Activated T-helper 2 cell treated with anti-CD3 and anti-CD28 coated beads, Interferon-gamma antibody, Interleukin-2, Interleukin-4, amounts not matched to agents 10 μg/mL and 5 μg/mL and 100 μg/mL, durations not matched to agents 14 hours and 24 hours and 36 hours (primary cell): ENCODE measurements around the gene PRICKLE3. TPM values are rescaled to one million over a fixed set of nuclear protein-coding genes. Genes with fewer than 3 reads are reported as not detected.

Experiments
- DNase-seq: peaks from one replicate; pipeline ENCODE4 v3.0.0; 2021; ENCODE audit warnings: low spot score
- H3K27ac Mint-ChIP-seq: one replicate; pipeline ENCODE4 v1.8.0; 2021; ENCODE audit warnings: mixed read lengths
- H3K27me3 Mint-ChIP-seq: one replicate; pipeline ENCODE4 v1.8.0; 2021; ENCODE audit warnings: low read depth, mixed read lengths
- H3K36me3 Mint-ChIP-seq: one replicate; pipeline ENCODE4 v1.8.0; 2021; ENCODE audit warnings: low read depth, mixed read lengths
- H3K4me1 Mint-ChIP-seq: one replicate; pipeline ENCODE4 v1.8.0; 2021; ENCODE audit warnings: low read depth, mixed read lengths
- H3K4me3 Mint-ChIP-seq: one replicate; pipeline ENCODE4 v1.8.0; 2021; ENCODE audit warnings: low read depth, mild to moderate bottlenecking, moderate library complexity, mixed read lengths
- H3K9me3 Mint-ChIP-seq: one replicate; pipeline ENCODE4 v1.8.0; 2021; ENCODE audit warnings: mixed read lengths
- intact Hi-C: fragments of 100-400 bp; cut with micrococcal nuclease; formaldehyde crosslinking; loops from one replicate; pipeline ENCODE4 v1.15.1; 2023
- total RNA-seq: library from RNA; stranded (reverse); gene quantifications from 2 replicates; pipeline ENCODE4 v1.2.3, GENCODE V29; 2022

The PRICKLE3 gene
- total RNA-seq, 1 donor from 2014 or later: 26.9 TPM

GRCh38 chrX:49202022-49202421 lies 15.8 kb upstream of the PRICKLE3 start:
- H3K27ac Mint-ChIP-seq: no peak overlapping the region
- DNase-seq: no peak
- H3K9me3 Mint-ChIP-seq: no peaks in the 10 kb centered on the region
- H3K4me1 Mint-ChIP-seq: peaks cover 14% of the 10 kb centered on the region
- H3K4me3 Mint-ChIP-seq: no peak overlapping the region
- no peaks in the 10 kb centered on the region for H3K27me3 Mint-ChIP-seq
- no peaks in the 10 kb centered on the region for H3K36me3 Mint-ChIP-seq
- intact Hi-C loops: no loop called here

- no peaks in the 10 kb centered on the region for H3K9me3 Mint-ChIP-seq
- peak within 1 kb of the TSS; percentile 61 for H3K4me3 Mint-ChIP-seq
- no peaks in the 10 kb centered on the region for H3K27me3 Mint-ChIP-seq
- intact Hi-C loops: loop anchor here (2.0 kb wide), 1 partner anchor 69 kb away; the partner anchor contains the start of gene PPP1R3F
- DNase-seq: peak; percentile 82
- peak within 1 kb of the TSS; percentile 28 for H3K27ac Mint-ChIP-seq
- no peaks in the 10 kb centered on the region for H3K36me3 Mint-ChIP-seq
- H3K4me1 Mint-ChIP-seq: peaks cover 14% of the 10 kb centered on the region
Observed at GRCh38 chrX:49199906-49200771, 14.0 kb upstream of the PRICKLE3 start, which contains the start of gene SYP. TSS of gene SYP (minus strand) at chrX:49200193. CDS start at chrX:49200186, 7 bp downstream.

GRCh38 chrX:49199315-49199595 lies 13.1 kb upstream of the PRICKLE3 start:
- peaks cover 14% of the 10 kb centered on the region for H3K4me1 Mint-ChIP-seq
- DNase-seq: no peak
- H3K27me3 Mint-ChIP-seq: no peaks in the 10 kb centered on the region
- no peak overlapping the region for H3K27ac Mint-ChIP-seq
- H3K4me3 Mint-ChIP-seq: peak overlapping the region; percentile 61
- no peaks in the 10 kb centered on the region for H3K9me3 Mint-ChIP-seq
- intact Hi-C loops: no loop called here
- no peaks in the 10 kb centered on the region for H3K36me3 Mint-ChIP-seq

GRCh38 chrX:49198540-49199314 lies 12.6 kb upstream of the PRICKLE3 start:
- no peak overlapping the region for H3K27ac Mint-ChIP-seq
- H3K36me3 Mint-ChIP-seq: no peaks in the 10 kb centered on the region
- peak overlapping the region; percentile 61 for H3K4me3 Mint-ChIP-seq
- peaks cover 15% of the 10 kb centered on the region for H3K4me1 Mint-ChIP-seq
- H3K27me3 Mint-ChIP-seq: no peaks in the 10 kb centered on the region
- intact Hi-C loops: no loop called here
- H3K9me3 Mint-ChIP-seq: no peaks in the 10 kb centered on the region
- no peak for DNase-seq

GRCh38 chrX:49197543-49198087 lies 11.4 kb upstream of the PRICKLE3 start:
- peaks cover 25% of the 10 kb centered on the region for H3K4me1 Mint-ChIP-seq
- H3K27me3 Mint-ChIP-seq: no peaks in the 10 kb centered on the region
- intact Hi-C loops: no loop called here
- no peak for DNase-seq
- H3K4me3 Mint-ChIP-seq: no peak overlapping the region
- no peaks in the 10 kb centered on the region for H3K36me3 Mint-ChIP-seq
- H3K27ac Mint-ChIP-seq: no peak overlapping the region
- no peaks in the 10 kb centered on the region for H3K9me3 Mint-ChIP-seq

- Mint-ChIP-seq H3K9me3 (no peaks in the 10 kb centered on the region), H3K27me3 (no peaks in the 10 kb centered on the region), H3K4me3 (no peak overlapping the region), H3K4me1 (peaks cover 30% of the 10 kb centered on the region), H3K27ac (peak overlapping the region; percentile 57), H3K36me3 (peaks cover 3% of the 10 kb centered on the region)
- no peak for DNase-seq
- intact Hi-C loops: loop anchor here (2.0 to 5.0 kb wide), 3 partner anchors 36 to 561 kb away; partner anchors contain the start of gene CCDC22
Observed at GRCh38 chrX:49193542-49193964, 7.4 kb upstream of the PRICKLE3 start.

GRCh38 chrX:49192722-49193328 lies 6.7 kb upstream of the PRICKLE3 start:
- H3K27me3 Mint-ChIP-seq: no peaks in the 10 kb centered on the region
- intact Hi-C loops: loop anchor here (2.0 to 5.0 kb wide), 3 partner anchors 36 to 562 kb away; partner anchors contain the start of gene CCDC22
- H3K4me3 Mint-ChIP-seq: peak overlapping the region; percentile 21

GRCh38 chrX:49191574-49192011 lies 5.4 kb upstream of the PRICKLE3 start:
- intact Hi-C loops: loop anchor here (2.0 to 5.0 kb wide), 4 partner anchors 34 to 563 kb away; partner anchors contain the start of genes CCDC22 and PPP1R3F
- Mint-ChIP-seq H3K4me1 (peaks cover 29% of the 10 kb centered on the region), H3K4me3 (peak overlapping the region; percentile 96), H3K27me3 (no peaks in the 10 kb centered on the region), H3K27ac (peak overlapping the region; percentile 93), H3K36me3 (peaks cover 3% of the 10 kb centered on the region), H3K9me3 (no peaks in the 10 kb centered on the region)
- DNase-seq: no peak

More at GRCh38 chrX:49192722-49193328, 6.7 kb upstream of the PRICKLE3 start:
- no peaks in the 10 kb centered on the region for H3K9me3 Mint-ChIP-seq
- H3K27ac Mint-ChIP-seq: peak overlapping the region; percentile 57
- DNase-seq: peak; percentile 20
- peaks cover 3% of the 10 kb centered on the region for H3K36me3 Mint-ChIP-seq
- H3K4me1 Mint-ChIP-seq: peaks cover 29% of the 10 kb centered on the region

GRCh38 chrX:49190821-49191573 lies 4.8 kb upstream of the PRICKLE3 start:
- intact Hi-C loops: loop anchor here (2.0 to 5.0 kb wide), 3 partner anchors 34 to 78 kb away; partner anchors contain the start of genes CCDC22 and PPP1R3F
- Mint-ChIP-seq H3K27me3 (no peaks in the 10 kb centered on the region), H3K36me3 (peaks cover 3% of the 10 kb centered on the region), H3K4me1 (peaks cover 31% of the 10 kb centered on the region), H3K9me3 (no peaks in the 10 kb centered on the region), H3K4me3 (peak overlapping the region; percentile 96), H3K27ac (peak overlapping the region; percentile 93)
- DNase-seq: peak; percentile 87

- Mint-ChIP-seq H3K9me3 (no peaks in the 10 kb centered on the region), H3K27me3 (no peaks in the 10 kb centered on the region), H3K4me1 (peaks cover 35% of the 10 kb centered on the region), H3K27ac (peak overlapping the region; percentile 53), H3K36me3 (peaks cover 3% of the 10 kb centered on the region), H3K4me3 (peak overlapping the region; percentile 96)
- intact Hi-C loops: loop anchor here (2.0 to 5.0 kb wide), 3 partner anchors 32 to 79 kb away; partner anchors contain the start of genes CCDC22 and PPP1R3F
- DNase-seq: no peak
Observed at GRCh38 chrX:49189606-49190005, 3.4 kb upstream of the PRICKLE3 start.

- DNase-seq: no peak
- Mint-ChIP-seq H3K4me3 (no peak overlapping the region), H3K27ac (no peak overlapping the region), H3K9me3 (no peaks in the 10 kb centered on the region), H3K27me3 (no peaks in the 10 kb centered on the region), H3K36me3 (peaks cover 10% of the 10 kb centered on the region), H3K4me1 (peaks cover 33% of the 10 kb centered on the region)
- intact Hi-C loops: no loop called here
Observed at GRCh38 chrX:49188468-49189076, 2.4 kb upstream of the PRICKLE3 start.
